GM11168 (cell line): ENCODE results near the gene EPHB2.

ENCODE experiments used
- in situ Hi-C: fragments of 300-500 bp; cut with MboI; formaldehyde crosslinking; loops from one replicate; pipeline ENCODE4 v1.12.0; 2022; ENCODE audit warnings: low sequenced_read_pairs; ENCODE audit not compliant: unreplicated experiment

Gene EPHB2

GRCh38 chr1:22793647-22794046 is 83.0 kb downstream of the EPHB2 start:
- in situ Hi-C loops = no loop called here

GRCh38 chr1:22794647-22795365 is 84.2 kb downstream of the EPHB2 start:
- in situ Hi-C loops = no loop called here

GRCh38 chr1:22795366-22795714 is 84.7 kb downstream of the EPHB2 start:
- in situ Hi-C loops = no loop called here

- in situ Hi-C loops = no loop called here
These were observed 86.0 kb downstream of the EPHB2 start for GRCh38 chr1:22796642-22797041.

- in situ Hi-C loops = no loop called here
These were observed 87.4 kb downstream of the EPHB2 start for GRCh38 chr1:22798083-22798482.

- in situ Hi-C loops = no loop called here
These were observed 89.3 kb downstream of the EPHB2 start for GRCh38 chr1:22799971-22800370.

- in situ Hi-C loops = no loop called here
These were observed 90.0 kb downstream of the EPHB2 start for GRCh38 chr1:22800629-22801028.

GRCh38 chr1:22801347-22801746 is 90.7 kb downstream of the EPHB2 start:
- in situ Hi-C loops = no loop called here

- in situ Hi-C loops = no loop called here
These were observed 91.1 kb downstream of the EPHB2 start for GRCh38 chr1:22801761-22802160.

- in situ Hi-C loops = no loop called here
These were observed 93.2 kb downstream of the EPHB2 start for GRCh38 chr1:22803833-22804232.

- in situ Hi-C loops = no loop called here
These were observed 93.8 kb downstream of the EPHB2 start for GRCh38 chr1:22804406-22804805.

- in situ Hi-C loops = no loop called here
These were observed 94.5 kb downstream of the EPHB2 start for GRCh38 chr1:22804969-22805671.

- in situ Hi-C loops = no loop called here
These were observed 95.0 kb downstream of the EPHB2 start for GRCh38 chr1:22805672-22806038.

GRCh38 chr1:22806584-22806983 is 95.9 kb downstream of the EPHB2 start:
- in situ Hi-C loops = no loop called here

GRCh38 chr1:22807340-22807739 is 96.7 kb downstream of the EPHB2 start:
- in situ Hi-C loops = no loop called here

- in situ Hi-C loops = no loop called here
These were observed 97.6 kb downstream of the EPHB2 start for GRCh38 chr1:22808186-22808675.

GRCh38 chr1:22808676-22809483 is 98.2 kb downstream of the EPHB2 start:
- in situ Hi-C loops = no loop called here

- in situ Hi-C loops = no loop called here
These were observed 99.1 kb downstream of the EPHB2 start for GRCh38 chr1:22809783-22810182.

- in situ Hi-C loops = no loop called here
These were observed 99.7 kb downstream of the EPHB2 start for GRCh38 chr1:22810378-22810777.

GRCh38 chr1:22812092-22812880 is 101.6 kb downstream of the EPHB2 start:
- in situ Hi-C loops = no loop called here
